Measurements from ENCODE around the gene GPX7. TPM values are rescaled to one million over a fixed set of nuclear protein-coding genes. Genes with fewer than 3 reads are reported as not detected.

GPX7 gene
- total and polyA plus RNA-seq, 2 of the 4 experiments (the other 2 are of a cell fraction), result 3.4 to 3.8 TPM

DNA sequence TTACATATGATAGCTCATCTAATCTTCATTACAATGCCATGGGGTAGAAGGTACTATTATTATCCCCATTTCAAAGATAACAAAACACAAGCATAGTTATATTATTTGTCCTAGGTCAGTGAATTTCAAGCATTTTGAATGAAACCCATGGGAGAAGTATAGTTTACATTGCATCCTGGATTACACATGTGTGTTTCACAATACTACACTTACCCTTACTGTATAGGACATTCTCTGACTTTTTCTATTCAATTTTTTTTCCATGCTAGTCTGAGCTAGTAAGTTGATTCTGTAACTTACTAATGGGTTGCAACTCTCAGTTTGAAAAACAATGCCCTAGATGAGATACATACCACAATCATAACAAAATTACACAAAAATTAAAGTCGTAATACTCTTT lies 8.7 kb upstream of the GPX7 start:
- dilution Hi-C loops (cut with HindIII; ENCODE audit: low sequenced_read_pairs, unreplicated experiment) (no loop called here), in situ Hi-C loops (cut with MboI; ENCODE audit: low sequenced_read_pairs) (no loop called here), intact Hi-C loops (cut with micrococcal nuclease) (no loop called here)
- no peaks in the 10 kb centered on the region for H3K9me3 ChIP-seq (ENCODE audit: control insufficient read depth, insufficient read depth, low read length)
- no peak overlapping the region for H2BK15ac ChIP-seq (ENCODE audit: low read depth, low read length)
- ChIA-PET CTCF (no interaction called here), POLR2A (ENCODE audit: unreplicated experiment) (interaction anchor here (0.6 kb wide), 1 partner anchor 41 kb away, joined by 15 read pairs; the partner anchor contains the start of gene TUT4)
- no peak overlapping the region for H2BK20ac ChIP-seq (ENCODE audit: low read depth, low read length)
- H4K20me1 ChIP-seq (ENCODE audit: insufficient read depth, low read length), result no peaks in the 10 kb centered on the region
- no peak overlapping the region for H2BK120ac ChIP-seq (ENCODE audit: low read depth, low read length)
- BruUV-seq (replicated peaks), result no TSS peak
- H3K36me3 ChIP-seq (ENCODE audit: control insufficient read depth, insufficient read depth, low read length), result no peaks in the 10 kb centered on the region
- H3K4me3 ChIP-seq (ENCODE audit: insufficient read depth, low read depth, low read length), result no peak overlapping the region
- H3K4me1 ChIP-seq (ENCODE audit: control insufficient read depth, insufficient read depth, low read length), result peaks cover 1% of the 10 kb centered on the region; the same call in 1 of the 2 replicates
- no peak overlapping the region for H4K5ac ChIP-seq (ENCODE audit: low read depth, low read length)
- H3K18ac ChIP-seq (ENCODE audit: low read depth, low read length), result no peak overlapping the region
- peak; percentile 15 for DNase-seq
- H4K91ac ChIP-seq (ENCODE audit: insufficient read depth, low read depth, low read length), result no peak overlapping the region
- no peak overlapping the region for H2AK9ac ChIP-seq (replicated peaks; ENCODE audit: low read depth, low read length, poor library complexity)
- no peak overlapping the region for H4K8ac ChIP-seq (ENCODE audit: low read depth in 2 of 2, low read length in 2 of 2)
- no peak overlapping the region for H3K14ac ChIP-seq (replicated peaks; ENCODE audit: low read depth, low read length)
- H2AK5ac ChIP-seq (ENCODE audit: low read depth, low read length), result no peak overlapping the region
- ATAC-seq (ENCODE audit: low read depth), result peak; percentile 57
- no peak overlapping the region for H3K4me2 ChIP-seq (ENCODE audit: low read depth, low read length)
- no peak overlapping the region for H3K9ac ChIP-seq (ENCODE audit: low read depth, low read length)
- TF ChIP-seq MAZ (IDR thresholded peaks at IDR 0.05; ENCODE audit: borderline replicate concordance, low read depth, low read length) (no peak), CEBPB (IDR thresholded peaks at IDR 0.05; ENCODE audit: low read depth, low read length) (peak; percentile 68)
- WGBS, 2 experiments (ENCODE audit: extremely low coverage in 2 of 2, insufficient read length in 1 of 2), result 71% methylated on average over 1 of the region's 1 CpG; no CpG with 5 or more reads in 1 of the 2 experiments
- H3K9me1 ChIP-seq (ENCODE audit: insufficient read depth, low read length), result no peaks in the 10 kb centered on the region
- no peak overlapping the region for H3K27ac ChIP-seq (ENCODE audit: insufficient read depth, low read length)
- H2AFZ ChIP-seq (replicated peaks; ENCODE audit: low read length, poor library complexity), result no peak overlapping the region
- peaks cover 21% of the 10 kb centered on the region for H3K27me3 ChIP-seq (ENCODE audit: control insufficient read depth, insufficient read depth, low read length)
- H3K79me1 ChIP-seq (ENCODE audit: low read depth in 1 of 2, low read length in 2 of 2), result no peaks in the 10 kb centered on the region
- no peak overlapping the region for H2BK5ac ChIP-seq (ENCODE audit: low read depth, low read length, poor library complexity, severe bottlenecking)
- no peak overlapping the region for H3K56ac ChIP-seq (ENCODE audit: extremely low read depth, insufficient read depth, low read length)
- no peak overlapping the region for H3K23ac ChIP-seq (ENCODE audit: low read depth, low read length)
- no peak overlapping the region for H3K4ac ChIP-seq (ENCODE audit: low read depth, low read length)
